OCI-LY1 (cell line): ENCODE data around the gene KIAA1614.

Experiments
- H2AFZ ChIP-seq: fragments of 200-600 bp; sonication (generic), shearing (Covaris generic); 2 replicates; pipeline ENCODE4 v1.6.0; 2014; ENCODE audit warnings: antibody characterized with exemption, mild to moderate bottlenecking, low read length
- H3F3A ChIP-seq: fragments of 200-600 bp; sonication (generic), shearing (Covaris generic); 2 replicates; pipeline ENCODE4 v1.6.0; 2014; ENCODE audit warnings: mild to moderate bottlenecking, antibody characterized with exemption, low read length, moderate library complexity; ENCODE audit not compliant: insufficient read depth
- H3K27ac ChIP-seq: fragments of 200-600 bp; sonication (generic); 2 replicates; pipeline ENCODE4 v1.5.1; 2014; ENCODE audit warnings: low read length, mixed run types, mild to moderate bottlenecking, low read depth; ENCODE audit not compliant: poor library complexity, severe bottlenecking
- H3K27me3 ChIP-seq: fragments of 200-600 bp; sonication (generic); 2 replicates; pipeline ENCODE4 v1.6.0; 2014; ENCODE audit warnings: antibody characterized with exemption, mild to moderate bottlenecking, low read length, moderate library complexity; ENCODE audit not compliant: insufficient read depth
- H3K36me3 ChIP-seq: fragments of 200-600 bp; sonication (generic); 2 replicates; pipeline ENCODE4 v1.6.1; 2014; ENCODE audit warnings: mild to moderate bottlenecking, antibody characterized with exemption, low read length, moderate library complexity, mixed read lengths; ENCODE audit not compliant: insufficient read depth
- H3K4me1 ChIP-seq: fragments of 200-600 bp; sonication (generic); 2 replicates; pipeline ENCODE4 v1.5.1; 2014; ENCODE audit warnings: mild to moderate bottlenecking, low read length, moderate library complexity; ENCODE audit not compliant: insufficient read depth, severe bottlenecking
- H3K4me2 ChIP-seq: fragments of 200-600 bp; sonication (generic), shearing (Covaris generic); 2 replicates; pipeline ENCODE4 v1.6.1; 2014; ENCODE audit warnings: low read length
- H3K4me3 ChIP-seq: fragments of 200-600 bp; sonication (generic); 2 replicates; pipeline ENCODE4 v1.5.1; 2014; ENCODE audit warnings: low read length, low read depth, mild to moderate bottlenecking, mixed read lengths; ENCODE audit not compliant: poor library complexity, severe bottlenecking
- H3K79me2 ChIP-seq: fragments of 200-600 bp; shearing (Covaris generic); 2 replicates; pipeline ENCODE4 v1.6.1; 2016; ENCODE audit warnings: mixed run types, low read length, mixed read lengths; ENCODE audit not compliant: insufficient read depth
- H3K9ac ChIP-seq: fragments of 200-600 bp; sonication (generic), shearing (Covaris generic); 2 replicates; pipeline ENCODE4 v1.6.1; 2014; ENCODE audit warnings: mild to moderate bottlenecking, low read length, mixed read lengths
- H3K9me2 ChIP-seq: fragments of 200-600 bp; sonication (generic), shearing (Covaris generic); 2 replicates; pipeline ENCODE4 v1.6.1; 2014; ENCODE audit warnings: low read depth, mild to moderate bottlenecking, low read length, mixed read lengths
- H3K9me3 ChIP-seq: fragments of 200-600 bp; shearing (Covaris generic); 2 replicates; pipeline ENCODE4 v1.6.1; 2014; ENCODE audit warnings: low read length, mixed read lengths
- H4K20me1 ChIP-seq: fragments of 200-600 bp; sonication (generic), shearing (Covaris generic); 2 replicates; pipeline ENCODE4 v1.6.0; 2016; ENCODE audit warnings: mild to moderate bottlenecking, low read length; ENCODE audit not compliant: insufficient read depth
- CTCF ChIP-seq: fragments of 200-600 bp; sonication (generic), shearing (Covaris generic); IDR thresholded peaks from 2 replicates; pipeline ENCODE4 v1.5.1; 2017; ENCODE audit warnings: mild to moderate bottlenecking, antibody characterized with exemption, low read length, moderate library complexity, mixed read lengths
- EZH2 ChIP-seq: fragments of 200-600 bp; sonication (generic), shearing (Covaris generic); IDR thresholded peaks from 2 replicates; pipeline ENCODE4 v1.8.0; 2017; ENCODE audit warnings: borderline replicate concordance, mixed run types, mild to moderate bottlenecking, antibody characterized with exemption, low read length, moderate library complexity, mixed read lengths

KIAA1614 gene

DNA sequence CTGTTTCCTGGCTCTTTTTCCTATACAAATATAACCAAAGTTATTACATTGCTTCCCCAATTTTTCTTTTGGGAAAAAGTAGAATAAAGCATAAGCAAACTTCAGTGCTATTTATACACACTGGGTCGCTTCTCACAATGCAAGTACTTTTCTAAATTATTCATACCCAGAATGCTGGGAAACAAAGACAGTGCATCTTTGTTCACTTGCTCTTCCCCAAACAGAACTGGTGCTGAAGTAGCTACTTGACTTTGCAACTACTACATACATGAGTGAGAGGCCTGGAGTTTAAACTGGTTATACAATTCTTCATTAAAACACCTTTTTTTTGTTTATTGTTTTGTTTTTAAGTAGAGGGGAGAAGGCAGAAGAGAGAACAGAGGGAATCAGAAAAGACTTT lies 69.7 kb downstream of the KIAA1614 start:
- peaks cover 34% of the 10 kb centered on the region for H3K36me3 ChIP-seq

DNA sequence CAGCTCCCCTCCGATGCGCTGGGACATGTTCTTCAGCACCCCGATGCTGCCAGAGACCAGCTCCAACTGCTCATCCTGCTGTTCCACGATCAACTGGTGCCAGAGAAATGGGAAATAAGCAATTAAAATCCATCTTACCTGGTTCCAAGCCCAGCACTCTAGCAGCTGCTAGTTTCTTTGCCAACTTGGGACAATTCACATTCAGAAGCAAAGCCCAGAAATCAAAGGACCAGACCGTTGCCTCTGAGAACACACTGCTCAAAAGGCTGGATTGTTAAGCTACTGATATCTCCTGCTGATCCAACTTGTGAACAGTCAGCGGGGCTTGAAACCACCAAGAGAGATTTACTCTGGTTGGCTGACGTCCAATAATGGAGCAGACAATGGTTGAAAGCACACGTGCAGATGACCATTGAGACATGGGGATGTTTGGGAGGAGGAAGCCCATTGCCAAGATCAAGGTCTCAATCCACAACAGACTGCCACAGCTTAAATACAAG lies 75.6 kb downstream of the KIAA1614 start:
- no peak for TF ChIP-seq EZH2
- H3K9me3 ChIP-seq = no peaks in the 10 kb centered on the region
- H4K20me1 ChIP-seq = no peaks in the 10 kb centered on the region
- H3K4me1 ChIP-seq = no peaks in the 10 kb centered on the region
- H3F3A ChIP-seq = no peaks in the 10 kb centered on the region
- no peaks in the 10 kb centered on the region for H3K9me2 ChIP-seq
- H3K4me3 ChIP-seq = no peak overlapping the region
- no peaks in the 10 kb centered on the region for H3K27me3 ChIP-seq
- H3K4me2 ChIP-seq = no peak overlapping the region
- no peak overlapping the region for H3K27ac ChIP-seq
- H3K36me3 ChIP-seq = peaks cover 67% of the 10 kb centered on the region
- H3K9ac ChIP-seq = no peak overlapping the region
- H2AFZ ChIP-seq = no peak overlapping the region
- H3K79me2 ChIP-seq = no peaks in the 10 kb centered on the region

More for the DNA sequence above, 69.7 kb downstream of the KIAA1614 start:
- Histone ChIP-seq H4K20me1 (no peaks in the 10 kb centered on the region), H3K9me2 (no peaks in the 10 kb centered on the region), H3K27me3 (no peaks in the 10 kb centered on the region), H3K9ac (peak overlapping the region; percentile 31; the same call in 1 of the 2 replicates), H3K9me3 (no peaks in the 10 kb centered on the region), H3K27ac (peak overlapping the region; percentile 61), H3F3A (no peaks in the 10 kb centered on the region), H3K4me3 (peak overlapping the region; percentile 23), H3K4me2 (peak overlapping the region; percentile 63), H3K79me2 (no peaks in the 10 kb centered on the region), H2AFZ (no peak overlapping the region), H3K4me1 (peaks cover 20% of the 10 kb centered on the region)
- no peak for TF ChIP-seq CTCF
- TF ChIP-seq EZH2 = no peak

DNA sequence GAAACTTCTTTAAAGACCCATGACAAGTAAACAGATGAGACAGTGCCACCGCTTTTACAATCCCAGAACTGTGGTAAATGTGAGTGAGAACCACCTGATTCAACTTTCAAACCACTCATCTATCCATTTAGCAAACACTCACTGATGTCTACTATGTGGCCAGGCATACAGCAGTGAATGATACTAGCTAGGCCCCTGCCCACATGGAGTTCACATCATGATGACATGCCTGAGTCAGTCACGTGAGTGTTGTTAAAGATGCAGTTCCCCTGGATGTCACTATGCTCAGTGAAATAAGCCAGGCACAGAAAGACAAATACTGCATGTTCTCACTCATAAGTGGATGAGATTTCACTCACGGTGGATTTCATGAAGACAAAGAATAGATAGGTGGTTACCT lies 81.6 kb downstream of the KIAA1614 start:
- no peak overlapping the region for H3K4me3 ChIP-seq
- no peak for TF ChIP-seq EZH2
- no peak for TF ChIP-seq CTCF
- no peaks in the 10 kb centered on the region for H3K4me1 ChIP-seq
- H2AFZ ChIP-seq = no peak overlapping the region
- H3K9ac ChIP-seq = no peak overlapping the region
- no peaks in the 10 kb centered on the region for H3F3A ChIP-seq
- H3K4me2 ChIP-seq = no peak overlapping the region
- no peaks in the 10 kb centered on the region for H3K9me2 ChIP-seq
- H3K79me2 ChIP-seq = no peaks in the 10 kb centered on the region
- no peaks in the 10 kb centered on the region for H3K9me3 ChIP-seq
- H3K36me3 ChIP-seq = peaks cover 44% of the 10 kb centered on the region
- no peak overlapping the region for H3K27ac ChIP-seq
- H4K20me1 ChIP-seq = no peaks in the 10 kb centered on the region
- no peaks in the 10 kb centered on the region for H3K27me3 ChIP-seq

DNA sequence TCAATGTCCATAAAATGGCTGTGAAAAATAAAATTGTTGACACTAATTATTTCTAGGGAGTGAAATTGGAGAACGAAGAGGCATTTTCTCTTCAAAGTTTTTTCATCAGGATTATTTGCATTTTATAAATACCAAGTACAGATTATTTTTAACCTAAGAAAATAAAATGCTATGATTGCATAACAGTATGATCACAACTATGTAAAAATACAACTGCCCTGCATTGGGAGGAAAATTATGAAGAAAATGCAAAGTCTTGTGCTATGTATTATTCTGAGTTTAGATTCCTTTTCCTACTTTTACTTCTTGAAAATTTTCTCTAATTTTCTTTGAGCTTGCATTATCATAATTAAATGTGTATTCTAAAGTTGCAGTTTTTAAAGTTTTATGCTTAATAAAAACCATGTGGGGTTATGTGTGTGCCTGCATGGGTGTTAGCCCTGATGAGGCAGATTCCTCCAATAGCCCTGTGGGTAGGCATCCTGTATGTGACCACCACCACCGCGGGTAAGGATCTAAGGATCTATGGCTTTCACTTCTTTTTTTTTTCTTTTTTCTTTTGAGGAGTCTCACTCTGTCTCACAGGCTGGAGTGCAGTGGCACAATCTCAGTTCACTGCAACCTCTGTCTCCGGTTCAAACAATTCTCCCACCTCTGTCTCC lies 85.3 kb downstream of the KIAA1614 start:
- Histone ChIP-seq H3K4me3 (no peak overlapping the region), H3K79me2 (no peaks in the 10 kb centered on the region), H3K27me3 (no peaks in the 10 kb centered on the region), H2AFZ (no peak overlapping the region), H3K4me1 (no peaks in the 10 kb centered on the region), H3K9ac (no peak overlapping the region), H4K20me1 (no peaks in the 10 kb centered on the region), H3F3A (no peaks in the 10 kb centered on the region), H3K36me3 (peaks cover 33% of the 10 kb centered on the region), H3K9me3 (no peaks in the 10 kb centered on the region), H3K4me2 (no peak overlapping the region), H3K27ac (no peak overlapping the region), H3K9me2 (no peaks in the 10 kb centered on the region)
- TF ChIP-seq EZH2 = no peak
